GM12872 (cell line): Measurements from ENCODE around the gene EPB42.

Experiments used
- TF ChIP-seq, protein P1 (sequence below): IDR thresholded peaks from 3 replicates; pipeline ENCODE4 v1.5.1; 2011; ENCODE audit warnings: low read depth, mild to moderate bottlenecking, low read length, moderate library complexity; ENCODE audit not compliant: insufficient read depth

The EPB42 gene

DNA sequence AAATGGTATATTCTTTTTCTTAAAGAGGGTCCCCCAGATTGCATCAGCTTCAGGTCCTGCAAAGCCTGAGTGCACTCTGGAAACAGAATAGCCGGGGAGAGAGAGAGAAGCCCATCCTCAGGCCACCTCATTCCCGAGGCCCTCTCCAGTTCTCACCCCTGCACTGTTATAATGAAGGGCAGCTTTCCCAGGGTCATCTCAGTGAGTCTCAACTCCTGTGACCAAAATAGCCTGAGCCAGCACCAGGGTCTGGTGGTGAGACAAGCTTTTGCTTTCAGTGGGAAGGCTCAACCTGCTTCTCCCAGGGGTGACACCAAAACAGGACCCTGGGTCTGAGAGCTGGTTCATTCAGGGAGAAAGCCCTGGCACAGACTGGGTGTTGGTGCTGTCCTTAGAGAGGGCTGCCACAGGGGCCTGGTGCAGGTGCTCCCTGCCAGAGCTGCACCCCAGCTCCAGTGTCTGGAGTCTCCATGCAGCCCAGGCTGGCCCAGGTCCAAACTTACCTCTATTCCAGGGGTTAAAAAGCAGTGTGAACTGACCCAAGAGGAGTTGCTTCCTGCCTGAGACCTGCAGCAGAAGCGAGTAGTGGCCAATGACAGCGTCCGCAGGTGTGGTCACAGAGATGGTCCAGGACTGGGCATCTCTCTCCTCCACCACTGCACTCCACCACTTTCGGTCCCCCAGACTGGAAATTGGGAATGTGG, 6.1 kb downstream of the EPB42 start:
- TF ChIP-seq, protein P1, sequence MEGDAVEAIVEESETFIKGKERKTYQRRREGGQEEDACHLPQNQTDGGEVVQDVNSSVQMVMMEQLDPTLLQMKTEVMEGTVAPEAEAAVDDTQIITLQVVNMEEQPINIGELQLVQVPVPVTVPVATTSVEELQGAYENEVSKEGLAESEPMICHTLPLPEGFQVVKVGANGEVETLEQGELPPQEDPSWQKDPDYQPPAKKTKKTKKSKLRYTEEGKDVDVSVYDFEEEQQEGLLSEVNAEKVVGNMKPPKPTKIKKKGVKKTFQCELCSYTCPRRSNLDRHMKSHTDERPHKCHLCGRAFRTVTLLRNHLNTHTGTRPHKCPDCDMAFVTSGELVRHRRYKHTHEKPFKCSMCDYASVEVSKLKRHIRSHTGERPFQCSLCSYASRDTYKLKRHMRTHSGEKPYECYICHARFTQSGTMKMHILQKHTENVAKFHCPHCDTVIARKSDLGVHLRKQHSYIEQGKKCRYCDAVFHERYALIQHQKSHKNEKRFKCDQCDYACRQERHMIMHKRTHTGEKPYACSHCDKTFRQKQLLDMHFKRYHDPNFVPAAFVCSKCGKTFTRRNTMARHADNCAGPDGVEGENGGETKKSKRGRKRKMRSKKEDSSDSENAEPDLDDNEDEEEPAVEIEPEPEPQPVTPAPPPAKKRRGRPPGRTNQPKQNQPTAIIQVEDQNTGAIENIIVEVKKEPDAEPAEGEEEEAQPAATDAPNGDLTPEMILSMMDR, result no peak

GRCh38 chr15:43214169-43214568, 6.6 kb downstream of the EPB42 start:
- TF ChIP-seq, protein P1, result no peak

DNA sequence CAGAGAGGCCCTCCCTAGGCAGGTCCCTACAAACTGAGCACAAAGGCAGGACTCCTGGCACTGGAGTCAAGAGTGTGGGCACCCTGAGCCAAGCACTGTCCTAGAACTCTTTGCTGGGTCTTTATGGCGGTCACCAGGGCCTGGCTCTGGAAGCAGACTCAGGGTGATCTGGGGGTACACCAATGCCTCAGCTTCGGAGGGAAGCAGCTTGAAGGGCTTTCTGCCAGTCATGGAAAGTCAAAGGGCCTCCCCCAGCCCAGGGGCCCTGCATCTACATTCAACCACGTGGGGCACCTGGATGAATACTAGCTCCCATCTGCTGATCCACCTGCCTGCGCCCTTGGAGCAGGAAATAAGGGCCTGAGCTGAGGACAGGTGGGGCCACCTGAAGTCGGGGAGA, 7.4 kb downstream of the EPB42 start:
- TF ChIP-seq, protein P1, result no peak

- TF ChIP-seq, protein P1, result no peak
These were observed 7.9 kb downstream of the EPB42 start for GRCh38 chr15:43212951-43213350.

DNA sequence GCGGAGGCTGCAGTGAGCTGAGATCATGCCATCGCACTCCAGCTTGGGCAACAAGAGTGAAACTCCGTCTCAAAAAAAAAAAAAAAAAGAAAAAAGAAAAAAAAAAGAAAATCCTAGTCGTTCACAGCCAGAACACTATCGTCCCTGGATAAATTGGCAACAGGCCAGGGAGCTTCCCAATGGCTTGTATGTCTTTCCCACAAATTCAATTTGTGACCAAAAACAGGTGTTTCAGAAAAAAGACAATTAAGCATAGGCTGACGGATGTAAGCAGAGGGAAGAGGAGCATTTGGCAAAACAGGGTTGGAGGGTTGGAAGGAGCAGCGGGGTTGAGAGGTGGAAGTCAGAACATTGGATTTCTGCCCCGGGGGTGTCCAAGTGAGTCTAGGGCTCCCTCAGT, 8.5 kb downstream of the EPB42 start:
- TF ChIP-seq, protein P1, result no peak

DNA sequence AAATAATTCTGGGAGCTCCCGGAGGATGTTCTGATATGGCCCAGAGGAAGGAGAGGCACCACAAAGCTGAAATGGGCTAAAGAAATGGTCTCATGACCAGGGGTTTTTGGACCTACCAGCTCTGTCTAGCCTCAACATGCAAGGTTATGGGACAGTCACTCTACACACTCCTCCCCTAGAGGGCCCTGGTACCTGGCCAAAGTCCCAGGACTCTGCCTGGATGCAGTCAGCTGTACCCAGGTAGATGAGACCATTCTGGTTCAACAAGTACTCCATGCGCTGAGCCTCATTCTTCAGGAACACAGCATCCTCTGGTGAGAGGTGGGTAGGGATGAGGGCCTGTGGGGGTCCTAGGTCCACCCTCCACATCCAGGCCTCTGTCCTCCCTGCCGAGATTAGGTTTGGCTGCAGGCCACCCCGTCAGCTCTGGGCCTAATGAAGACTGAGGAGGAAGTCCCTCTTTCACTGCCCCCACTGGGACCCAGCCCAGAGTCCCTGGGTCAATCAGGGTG, 9.5 kb downstream of the EPB42 start:
- TF ChIP-seq, protein P1, result no peak

DNA sequence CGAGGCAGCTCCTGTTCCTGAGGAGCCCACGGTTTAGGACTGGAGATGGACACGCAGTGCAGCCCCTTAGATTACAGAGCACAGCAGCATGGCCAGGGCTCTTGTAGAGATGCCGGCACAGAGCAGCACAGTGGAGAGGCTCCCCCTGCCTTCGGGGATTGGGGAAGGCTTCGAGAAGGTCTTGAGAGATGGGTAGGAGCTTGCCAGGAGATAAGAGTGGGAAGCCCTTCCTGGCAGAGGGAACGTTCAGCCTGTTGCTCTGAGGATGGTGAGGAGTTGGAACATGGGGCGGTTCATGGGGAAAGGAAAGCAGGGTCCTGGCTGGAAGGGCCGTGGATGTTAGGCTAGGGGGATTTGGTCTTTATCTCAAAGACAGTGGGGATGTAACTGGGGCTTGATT, 10.0 kb downstream of the EPB42 start:
- TF ChIP-seq, protein P1, result no peak
